Ovary (tissue), 3 donors: Measurements from ENCODE around the gene MNT.

Source experiments
- EP300 ChIP-seq: sonication (generic); formaldehyde crosslinking; IDR thresholded peaks from one replicate; pipeline ENCODE4 v1.6.1; 2017; ENCODE audit warnings: antibody characterized with exemption
- POLR2A ChIP-seq: fragments of 450-650 bp; IDR thresholded peaks from one replicate; pipeline ENCODE4 v1.6.1; 2017; ENCODE audit warnings: antibody characterized with exemption, mild to moderate bottlenecking, moderate library complexity
- TF ChIP-seq, protein P1 (sequence below), 3 donors: fragments of 450-650 bp in 2 of 3; fragments of 200-600 bp in 1 of 3; IDR thresholded peaks; one replicate each; pipeline versions ENCODE4 v1.5.1 to v1.8.0; 2016 to 2022; ENCODE audit warnings: antibody characterized with exemption in 3 of 3, mild to moderate bottlenecking in 1 of 3
- donor health status: DM: no; HTN: no; CAD: no.

DNA sequence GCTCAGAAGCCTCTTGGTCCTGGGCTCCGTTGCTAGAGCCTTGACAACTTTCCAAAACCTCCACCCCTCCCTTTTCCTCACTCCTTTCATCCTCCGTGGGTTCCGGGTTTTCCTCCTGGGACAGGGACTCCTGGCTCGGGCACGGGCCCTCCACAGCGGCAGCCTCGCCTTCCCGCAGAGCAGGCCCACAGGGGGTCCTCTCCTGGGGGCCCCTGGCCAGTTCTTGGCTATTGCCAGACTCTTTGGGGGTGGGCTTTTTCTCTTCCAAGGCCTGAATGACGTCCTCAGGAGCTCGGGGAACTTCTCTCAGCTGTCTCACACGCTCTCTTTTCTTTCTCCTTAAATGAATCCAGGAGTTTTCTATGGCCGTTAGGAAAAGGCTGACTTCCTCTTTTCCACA, 19.3 kb upstream of the MNT start:
- TF ChIP-seq, protein P1, sequence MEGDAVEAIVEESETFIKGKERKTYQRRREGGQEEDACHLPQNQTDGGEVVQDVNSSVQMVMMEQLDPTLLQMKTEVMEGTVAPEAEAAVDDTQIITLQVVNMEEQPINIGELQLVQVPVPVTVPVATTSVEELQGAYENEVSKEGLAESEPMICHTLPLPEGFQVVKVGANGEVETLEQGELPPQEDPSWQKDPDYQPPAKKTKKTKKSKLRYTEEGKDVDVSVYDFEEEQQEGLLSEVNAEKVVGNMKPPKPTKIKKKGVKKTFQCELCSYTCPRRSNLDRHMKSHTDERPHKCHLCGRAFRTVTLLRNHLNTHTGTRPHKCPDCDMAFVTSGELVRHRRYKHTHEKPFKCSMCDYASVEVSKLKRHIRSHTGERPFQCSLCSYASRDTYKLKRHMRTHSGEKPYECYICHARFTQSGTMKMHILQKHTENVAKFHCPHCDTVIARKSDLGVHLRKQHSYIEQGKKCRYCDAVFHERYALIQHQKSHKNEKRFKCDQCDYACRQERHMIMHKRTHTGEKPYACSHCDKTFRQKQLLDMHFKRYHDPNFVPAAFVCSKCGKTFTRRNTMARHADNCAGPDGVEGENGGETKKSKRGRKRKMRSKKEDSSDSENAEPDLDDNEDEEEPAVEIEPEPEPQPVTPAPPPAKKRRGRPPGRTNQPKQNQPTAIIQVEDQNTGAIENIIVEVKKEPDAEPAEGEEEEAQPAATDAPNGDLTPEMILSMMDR (IDR thresholded peaks at IDR 0.05) = no peak
- no peak for TF ChIP-seq EP300
- TF ChIP-seq POLR2A = no peak
